ENCODE measurements around the gene PRPS1. TPM values are rescaled to one million over a fixed set of nuclear protein-coding genes. Genes with fewer than 3 reads are reported as not detected.
A peak's percentile ranks its signal among the peaks of the same experiment; 100 is the strongest.

The PRPS1 gene
- total and polyA plus RNA-seq, 2 experiments from 2014 or later = 91.1 to 149 TPM

GRCh38 chrX:107654872-107655761, 26.8 kb downstream of the PRPS1 start:
- Histone ChIP-seq H3F3A (replicated peaks; ENCODE audit: low read depth) (no peaks in the 10 kb centered on the region), H3K9me2 (ENCODE audit: insufficient read depth) (no peaks in the 10 kb centered on the region), H3K4me3 (no peak overlapping the region), H3K79me2 (replicated peaks; ENCODE audit: insufficient read depth) (no peaks in the 10 kb centered on the region), H3K4me1 (ENCODE audit: insufficient read depth) (no peaks in the 10 kb centered on the region), H4K20me1 (replicated peaks; ENCODE audit: insufficient read depth) (no peaks in the 10 kb centered on the region), H3K27ac (ENCODE audit: low read depth) (peak overlapping the region; percentile 81), H3K27me3 (ENCODE audit: insufficient read depth) (no peaks in the 10 kb centered on the region), H3K4me2 (peak overlapping the region; percentile 52; the same call in 1 of the 2 replicates), H2AFZ (no peak overlapping the region), H3K36me3 (ENCODE audit: insufficient read depth) (no peaks in the 10 kb centered on the region)
- ATAC-seq (peak; percentile 97), DNase-seq (ENCODE audit: low spot score) (peak; percentile 90)
- H3K4me1 Mint-ChIP-seq = peaks cover 10% of the 10 kb centered on the region; the same call in 2 of the 3 replicates
- no peaks in the 10 kb centered on the region; the same call in 2 of the 3 replicates for H3K9me3 Mint-ChIP-seq
- peaks cover 4% of the 10 kb centered on the region for H3K27me3 Mint-ChIP-seq (ENCODE audit: insufficient read depth, low read depth, poor library complexity)
- H3K27ac Mint-ChIP-seq = peak overlapping the region; percentile 93
- TF ChIP-seq JUNB (IDR thresholded peaks at IDR 0.05; ENCODE audit: unreplicated experiment) (no peak), EZH2 (IDR thresholded peaks at IDR 0.05; ENCODE audit: low read depth, unreplicated experiment) (no peak), POLR2AphosphoS5 (IDR thresholded peaks at IDR 0.05; ENCODE audit: low read depth) (peak; percentile 11; the same call in 1 of the 2 replicates)
- TF ChIP-seq, protein P1, sequence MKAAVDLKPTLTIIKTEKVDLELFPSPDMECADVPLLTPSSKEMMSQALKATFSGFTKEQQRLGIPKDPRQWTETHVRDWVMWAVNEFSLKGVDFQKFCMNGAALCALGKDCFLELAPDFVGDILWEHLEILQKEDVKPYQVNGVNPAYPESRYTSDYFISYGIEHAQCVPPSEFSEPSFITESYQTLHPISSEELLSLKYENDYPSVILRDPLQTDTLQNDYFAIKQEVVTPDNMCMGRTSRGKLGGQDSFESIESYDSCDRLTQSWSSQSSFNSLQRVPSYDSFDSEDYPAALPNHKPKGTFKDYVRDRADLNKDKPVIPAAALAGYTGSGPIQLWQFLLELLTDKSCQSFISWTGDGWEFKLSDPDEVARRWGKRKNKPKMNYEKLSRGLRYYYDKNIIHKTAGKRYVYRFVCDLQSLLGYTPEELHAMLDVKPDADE (IDR thresholded peaks at IDR 0.05) = 0 out of 2 replicates have a peak, but pooled peaks have one; percentile 18
- TF ChIP-seq, protein P2, sequence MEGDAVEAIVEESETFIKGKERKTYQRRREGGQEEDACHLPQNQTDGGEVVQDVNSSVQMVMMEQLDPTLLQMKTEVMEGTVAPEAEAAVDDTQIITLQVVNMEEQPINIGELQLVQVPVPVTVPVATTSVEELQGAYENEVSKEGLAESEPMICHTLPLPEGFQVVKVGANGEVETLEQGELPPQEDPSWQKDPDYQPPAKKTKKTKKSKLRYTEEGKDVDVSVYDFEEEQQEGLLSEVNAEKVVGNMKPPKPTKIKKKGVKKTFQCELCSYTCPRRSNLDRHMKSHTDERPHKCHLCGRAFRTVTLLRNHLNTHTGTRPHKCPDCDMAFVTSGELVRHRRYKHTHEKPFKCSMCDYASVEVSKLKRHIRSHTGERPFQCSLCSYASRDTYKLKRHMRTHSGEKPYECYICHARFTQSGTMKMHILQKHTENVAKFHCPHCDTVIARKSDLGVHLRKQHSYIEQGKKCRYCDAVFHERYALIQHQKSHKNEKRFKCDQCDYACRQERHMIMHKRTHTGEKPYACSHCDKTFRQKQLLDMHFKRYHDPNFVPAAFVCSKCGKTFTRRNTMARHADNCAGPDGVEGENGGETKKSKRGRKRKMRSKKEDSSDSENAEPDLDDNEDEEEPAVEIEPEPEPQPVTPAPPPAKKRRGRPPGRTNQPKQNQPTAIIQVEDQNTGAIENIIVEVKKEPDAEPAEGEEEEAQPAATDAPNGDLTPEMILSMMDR (conservative IDR thresholded peaks at IDR 0.05; ENCODE audit: low read depth in 2 of 2) = peak; percentile 68 to 90
- peak overlapping the region; percentile 59 for H3K4me3 Mint-ChIP-seq
- H3K36me3 Mint-ChIP-seq (ENCODE audit: low read depth) = peaks cover 10% of the 10 kb centered on the region

GRCh38 chrX:107656978-107657377, 28.7 kb downstream of the PRPS1 start:
- no peaks in the 10 kb centered on the region for H3K36me3 ChIP-seq (ENCODE audit: insufficient read depth)
- Mint-ChIP-seq H3K36me3 (ENCODE audit: low read depth) (no peaks in the 10 kb centered on the region; the same call in 1 of the 3 replicates), H3K4me3 (no peak overlapping the region)

More at GRCh38 chrX:107656978-107657377, 28.7 kb downstream of the PRPS1 start:
- no peaks in the 10 kb centered on the region for H3K9me2 ChIP-seq (ENCODE audit: insufficient read depth)
- no peaks in the 10 kb centered on the region for H4K20me1 ChIP-seq (replicated peaks; ENCODE audit: insufficient read depth)
- H3F3A ChIP-seq (replicated peaks; ENCODE audit: low read depth) = no peaks in the 10 kb centered on the region
- TF ChIP-seq EZH2phosphoT487 (IDR thresholded peaks at IDR 0.05; ENCODE audit: unreplicated experiment) = no peak
- TF ChIP-seq JUNB (IDR thresholded peaks at IDR 0.05; ENCODE audit: unreplicated experiment) = no peak
- H3K4me2 ChIP-seq = no peak overlapping the region
- no peaks in the 10 kb centered on the region for H3K4me1 ChIP-seq (ENCODE audit: insufficient read depth)
- no peak overlapping the region for H2AFZ ChIP-seq
- no peak for ATAC-seq
- H3K27me3 Mint-ChIP-seq (ENCODE audit: insufficient read depth, low read depth, poor library complexity) = peaks cover 4% of the 10 kb centered on the region
- H3K9me3 Mint-ChIP-seq = no peaks in the 10 kb centered on the region; the same call in 2 of the 3 replicates
- no peaks in the 10 kb centered on the region for H3K27me3 ChIP-seq (ENCODE audit: insufficient read depth)
- H3K27ac Mint-ChIP-seq = no peak overlapping the region
- H3K4me3 ChIP-seq = no peak overlapping the region
- peaks cover 8% of the 10 kb centered on the region for H3K4me1 Mint-ChIP-seq
- H3K79me2 ChIP-seq (replicated peaks; ENCODE audit: insufficient read depth) = no peaks in the 10 kb centered on the region
- H3K27ac ChIP-seq (ENCODE audit: low read depth) = no peak overlapping the region
- DNase-seq (ENCODE audit: low spot score) = no peak
